D721Med (cell line): Measurements from ENCODE around the gene THPO.

Source experiments
- DNase-seq: peaks from one replicate; pipeline ENCODE4 v3.0.0; 2011; ENCODE audit warnings: low spot score; ENCODE audit not compliant: insufficient read length
- FAIRE-seq: peaks from 2 replicates; lab custom pipeline; 2011; peaks lifted over from hg19 to GRCh38; lab: Jason Lieb, UNC
- CTCF ChIP-seq: IDR thresholded peaks from 2 replicates; pipeline ENCODE4 v1.5.1; 2012; ENCODE audit warnings: mild to moderate bottlenecking, control low read depth; ENCODE audit not compliant: insufficient read depth; ENCODE audit errors: missing control alignments

Gene THPO

GRCh38 chr3:184377882-184378445, at the start of gene THPO:
TSS of gene THPO (minus strand) at chr3:184378207. CDS start at chr3:184376259, 1,948 bp downstream.
- FAIRE-seq (no peak), DNase-seq (no peak)
- TF ChIP-seq CTCF, result no peak

- DNase-seq (no peak), FAIRE-seq (no peak)
- TF ChIP-seq CTCF, result no peak
These were observed 48.7 kb upstream of the THPO start for GRCh38 chr3:184426691-184427141.

GRCh38 chr3:184423561-184423960, 45.6 kb upstream of the THPO start:
- no peak for FAIRE-seq
- no peak for DNase-seq
- no peak for TF ChIP-seq CTCF

GRCh38 chr3:184419171-184419570, 41.2 kb upstream of the THPO start:
- DNase-seq (no peak), FAIRE-seq (no peak)
- TF ChIP-seq CTCF, result no peak

- no peak for FAIRE-seq
- peak; percentile 77 for TF ChIP-seq CTCF
- DNase-seq, result peak; percentile 31
These were observed 39.8 kb upstream of the THPO start for GRCh38 chr3:184417619-184418327.

- FAIRE-seq (no peak), DNase-seq (no peak)
- TF ChIP-seq CTCF, result no peak
These were observed 37.1 kb upstream of the THPO start for GRCh38 chr3:184415203-184415490.

GRCh38 chr3:184414418-184415202, 36.6 kb upstream of the THPO start:
- TF ChIP-seq CTCF, result no peak
- peak; percentile 69 for FAIRE-seq
- DNase-seq, result no peak
